ENCODE measurements around the gene C2CD3.
"Not testable (repeated sequence)": the region's sequence is repeated elsewhere in the genome, so short reads cannot be mapped to it uniquely, and the experiment has no call there.

Gene C2CD3

GRCh38 chr11:73998846-73999575 lies 171.8 kb downstream of the C2CD3 start:
- no peak for DNase-seq

- no peak for DNase-seq
These were observed 173.6 kb downstream of the C2CD3 start for GRCh38 chr11:73997120-73997770.

GRCh38 chr11:73996161-73996747 lies 174.5 kb downstream of the C2CD3 start:
- no peak for DNase-seq

GRCh38 chr11:73995731-73996130 lies 175.1 kb downstream of the C2CD3 start:
- peak; percentile 30 for DNase-seq

GRCh38 chr11:73995247-73995646 lies 175.6 kb downstream of the C2CD3 start:
- DNase-seq: peak; percentile 22

GRCh38 chr11:73991471-73992006 lies 179.3 kb downstream of the C2CD3 start:
- no peak for DNase-seq

GRCh38 chr11:73990730-73991129 lies 180.1 kb downstream of the C2CD3 start:
- DNase-seq: no peak

GRCh38 chr11:73989156-73989555 lies 181.6 kb downstream of the C2CD3 start:
- no peak for DNase-seq

GRCh38 chr11:73988227-73988626 lies 182.6 kb downstream of the C2CD3 start:
- DNase-seq: no peak

- not testable (repeated sequence) for DNase-seq
These were observed 185.1 kb downstream of the C2CD3 start for GRCh38 chr11:73985661-73986060.

- DNase-seq: peak; percentile 34
These were observed 186.9 kb downstream of the C2CD3 start for GRCh38 chr11:73983741-73984538.

GRCh38 chr11:73982990-73983740 lies 187.6 kb downstream of the C2CD3 start:
- DNase-seq: peak; percentile 94

GRCh38 chr11:73982595-73982989 lies 188.2 kb downstream of the C2CD3 start, which contains the start of gene UCP2:
Gene UCP2, minus strand, starts transcription at chr11:73982843. Its CDS starts 4,465 bp downstream, at chr11:73978378.
- DNase-seq: peak; percentile 83

- DNase-seq: no peak
These were observed 189.6 kb downstream of the C2CD3 start for GRCh38 chr11:73981051-73981805.

- peak; percentile 69 for DNase-seq
These were observed 190.5 kb downstream of the C2CD3 start for GRCh38 chr11:73980001-73980961.

- no peak for DNase-seq
These were observed 192.2 kb downstream of the C2CD3 start for GRCh38 chr11:73978576-73979086.

GRCh38 chr11:73977856-73978519 lies 192.8 kb downstream of the C2CD3 start:
- no peak for DNase-seq

- no peak for DNase-seq
These were observed 194.2 kb downstream of the C2CD3 start for GRCh38 chr11:73976451-73977151.

GRCh38 chr11:73975479-73975757 lies 195.4 kb downstream of the C2CD3 start:
- no peak for DNase-seq

Measured in stimulated activated CD4-positive, alpha-beta T cell treated with anti-CD3 and anti-CD28 coated beads, Interleukin-4, amount 100 ng/mL, for 24 hours (primary cell).